ENCODE results near the gene CBX5. TPM values are rescaled to one million over a fixed set of nuclear protein-coding genes. Genes with fewer than 3 reads are reported as not detected.

The CBX5 gene
- total and polyA plus RNA-seq, 9 of the 15 experiments (the other 6 are each of a cell fraction or from before 2014, with no cell fraction given) = 32.6 to 102 (median 59.2) TPM

DNA sequence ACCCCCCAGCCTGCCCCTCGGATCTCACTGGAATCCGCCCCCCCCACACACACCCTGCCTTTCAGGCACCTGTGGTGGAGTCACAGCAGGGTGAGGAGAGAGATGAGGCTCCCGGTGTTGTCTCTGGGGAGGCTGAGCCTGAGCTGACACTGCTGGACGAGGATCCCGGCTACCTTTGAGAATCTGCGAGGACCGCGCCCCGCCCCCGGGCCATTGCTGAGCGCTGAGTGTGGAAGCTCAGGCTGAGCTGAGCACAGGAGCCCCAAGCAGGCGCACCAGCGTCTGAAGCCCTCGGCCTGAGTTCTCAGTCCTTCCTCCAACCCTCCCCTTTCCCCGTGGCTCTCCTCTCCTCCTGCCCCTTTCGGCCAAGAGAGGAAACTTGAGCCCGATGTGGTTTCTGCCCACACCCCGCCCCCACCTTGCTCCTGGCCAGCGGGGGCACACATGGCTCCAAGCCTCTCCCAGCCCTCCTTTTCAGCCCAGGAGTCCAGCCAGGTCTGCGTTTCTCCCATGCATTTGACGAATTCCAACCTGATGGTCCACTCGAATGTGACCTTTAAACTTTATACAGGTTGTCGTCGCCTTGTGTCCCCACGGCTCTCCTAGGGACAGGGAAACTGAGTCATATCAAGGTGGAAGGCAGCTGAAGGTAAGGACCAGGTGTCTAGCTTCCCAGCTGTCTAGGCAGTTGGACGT is 21.0 kb upstream of the CBX5 start, which contains the start of gene NFE2 (continued):
- TF ChIP-seq, protein P1, sequence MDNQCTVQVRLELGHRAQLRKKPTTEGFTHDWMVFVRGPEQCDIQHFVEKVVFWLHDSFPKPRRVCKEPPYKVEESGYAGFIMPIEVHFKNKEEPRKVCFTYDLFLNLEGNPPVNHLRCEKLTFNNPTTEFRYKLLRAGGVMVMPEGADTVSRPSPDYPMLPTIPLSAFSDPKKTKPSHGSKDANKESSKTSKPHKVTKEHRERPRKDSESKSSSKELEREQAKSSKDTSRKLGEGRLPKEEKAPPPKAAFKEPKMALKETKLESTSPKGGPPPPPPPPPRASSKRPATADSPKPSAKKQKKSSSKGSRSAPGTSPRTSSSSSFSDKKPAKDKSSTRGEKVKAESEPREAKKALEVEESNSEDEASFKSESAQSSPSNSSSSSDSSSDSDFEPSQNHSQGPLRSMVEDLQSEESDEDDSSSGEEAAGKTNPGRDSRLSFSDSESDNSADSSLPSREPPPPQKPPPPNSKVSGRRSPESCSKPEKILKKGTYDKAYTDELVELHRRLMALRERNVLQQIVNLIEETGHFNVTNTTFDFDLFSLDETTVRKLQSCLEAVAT (IDR thresholded peaks at IDR 0.05) = peak; percentile 90 to 94
- TF ChIP-seq SMAD1 (IDR thresholded peaks at IDR 0.05; ENCODE audit: low read depth, low read length, partially characterized antibody) (peak; percentile 76), ELF1 (tag; IDR thresholded peaks at IDR 0.05) (no peak), PCBP1 (IDR thresholded peaks at IDR 0.05; ENCODE audit: low read depth, low read length, poor library complexity, severe bottlenecking) (peak; percentile 31), ZNF175 (CRISPR knock-in tag; IDR thresholded peaks at IDR 0.05; ENCODE audit: low read depth) (no peak), ZNF354B (CRISPR knock-in tag; IDR thresholded peaks at IDR 0.05) (no peak), ZNF408 (CRISPR knock-in tag; IDR thresholded peaks at IDR 0.05; ENCODE audit: low read depth) (no peak), ERF (CRISPR knock-in tag; IDR thresholded peaks at IDR 0.05) (no peak), TEAD4 (IDR thresholded peaks at IDR 0.05; ENCODE audit: low read length) (peak; percentile 21; the same call in 1 of the 2 replicates), TEAD4 (CRISPR knock-in tag; IDR thresholded peaks at IDR 0.05; ENCODE audit: borderline replicate concordance) (no peak), EZH2 (IDR thresholded peaks at IDR 0.05; ENCODE audit: borderline replicate concordance, low read depth, low read length) (no peak), TAF9B (IDR thresholded peaks at IDR 0.05; ENCODE audit: partially characterized antibody) (no peak), ZC3H8 (IDR thresholded peaks at IDR 0.05) (no peak), ESRRB (CRISPR knock-in tag; IDR thresholded peaks at IDR 0.05; ENCODE audit: borderline replicate concordance) (no peak), HLTF (IDR thresholded peaks at IDR 0.05) (peak; percentile 9; the same call in 1 of the 2 replicates), ELF2 (CRISPR knock-in tag; IDR thresholded peaks at IDR 0.05) (no peak), ZNF77 (CRISPR knock-in tag; IDR thresholded peaks at IDR 0.05) (no peak), PHF8 (IDR thresholded peaks at IDR 0.05; ENCODE audit: borderline replicate concordance, low read length) (peak; percentile 45; the same call in 1 of the 2 replicates), POLR2G (IDR thresholded peaks at IDR 0.05; ENCODE audit: low read depth, low read length) (peak; percentile 94), MAFK (IDR thresholded peaks at IDR 0.05; ENCODE audit: low read length) (no peak), ZNF133 (CRISPR knock-in tag; IDR thresholded peaks at IDR 0.05) (no peak), CBX5 (IDR thresholded peaks at IDR 0.05; ENCODE audit: borderline replicate concordance, low read depth) (no peak), RBM14 (IDR thresholded peaks at IDR 0.05; ENCODE audit: borderline replicate concordance, insufficient read depth, low read depth, low read length) (no peak), ZNF778 (CRISPR knock-in tag; IDR thresholded peaks at IDR 0.05) (no peak), SRF (CRISPR knock-in tag; IDR thresholded peaks at IDR 0.05) (no peak), NUFIP1 (IDR thresholded peaks at IDR 0.05; ENCODE audit: partially characterized antibody) (no peak)
- TF ChIP-seq, protein P2, sequence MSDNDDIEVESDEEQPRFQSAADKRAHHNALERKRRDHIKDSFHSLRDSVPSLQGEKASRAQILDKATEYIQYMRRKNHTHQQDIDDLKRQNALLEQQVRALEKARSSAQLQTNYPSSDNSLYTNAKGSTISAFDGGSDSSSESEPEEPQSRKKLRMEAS (CRISPR knock-in tag; IDR thresholded peaks at IDR 0.05) = peak; percentile 86
- TF ChIP-seq, protein P3, sequence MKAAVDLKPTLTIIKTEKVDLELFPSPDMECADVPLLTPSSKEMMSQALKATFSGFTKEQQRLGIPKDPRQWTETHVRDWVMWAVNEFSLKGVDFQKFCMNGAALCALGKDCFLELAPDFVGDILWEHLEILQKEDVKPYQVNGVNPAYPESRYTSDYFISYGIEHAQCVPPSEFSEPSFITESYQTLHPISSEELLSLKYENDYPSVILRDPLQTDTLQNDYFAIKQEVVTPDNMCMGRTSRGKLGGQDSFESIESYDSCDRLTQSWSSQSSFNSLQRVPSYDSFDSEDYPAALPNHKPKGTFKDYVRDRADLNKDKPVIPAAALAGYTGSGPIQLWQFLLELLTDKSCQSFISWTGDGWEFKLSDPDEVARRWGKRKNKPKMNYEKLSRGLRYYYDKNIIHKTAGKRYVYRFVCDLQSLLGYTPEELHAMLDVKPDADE (conservative IDR thresholded peaks at IDR 0.05; ENCODE audit: control insufficient read depth, low read depth, low read length) = 0 out of 2 replicates have a peak, but pooled peaks have one; percentile 63
